GM21515 (cell line): ENCODE results near the gene CHRM1.

Experiments used
- ATAC-seq: cut with Tn5 transposase; IDR thresholded peaks from one replicate; pipeline ENCODE4 v1.9.1; 2021; ENCODE audit not compliant: unreplicated experiment

Gene CHRM1

DNA sequence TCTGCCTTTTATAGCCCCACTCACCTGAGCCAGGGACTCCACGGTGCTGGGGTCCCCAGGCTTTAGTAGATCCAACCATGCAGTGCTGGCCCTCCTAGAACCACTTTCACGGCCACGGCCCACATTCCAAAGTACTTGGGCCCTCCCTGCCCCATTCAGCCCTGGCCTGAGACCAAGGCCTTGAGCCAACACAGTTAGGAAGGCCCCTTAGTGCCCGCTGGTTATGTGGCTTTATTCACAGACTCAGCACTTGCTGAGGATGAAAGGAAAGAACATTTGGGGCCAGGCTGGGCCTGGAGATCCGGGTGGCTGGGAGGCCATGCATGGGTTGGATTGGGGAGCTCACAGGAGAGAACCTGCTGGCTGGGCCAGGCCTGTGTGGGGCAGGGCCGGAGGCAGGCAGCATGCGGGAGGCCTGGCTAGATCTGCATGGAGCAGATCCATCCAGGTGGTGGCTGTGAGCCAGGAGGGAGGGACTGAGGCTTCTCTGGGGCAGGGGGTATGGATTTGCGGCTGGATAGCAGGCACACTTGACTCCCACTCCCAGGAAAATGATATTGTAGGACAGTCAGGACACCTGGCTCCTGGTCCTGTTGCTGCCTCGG is 12.6 kb downstream of the CHRM1 start:
- no peak for ATAC-seq

DNA sequence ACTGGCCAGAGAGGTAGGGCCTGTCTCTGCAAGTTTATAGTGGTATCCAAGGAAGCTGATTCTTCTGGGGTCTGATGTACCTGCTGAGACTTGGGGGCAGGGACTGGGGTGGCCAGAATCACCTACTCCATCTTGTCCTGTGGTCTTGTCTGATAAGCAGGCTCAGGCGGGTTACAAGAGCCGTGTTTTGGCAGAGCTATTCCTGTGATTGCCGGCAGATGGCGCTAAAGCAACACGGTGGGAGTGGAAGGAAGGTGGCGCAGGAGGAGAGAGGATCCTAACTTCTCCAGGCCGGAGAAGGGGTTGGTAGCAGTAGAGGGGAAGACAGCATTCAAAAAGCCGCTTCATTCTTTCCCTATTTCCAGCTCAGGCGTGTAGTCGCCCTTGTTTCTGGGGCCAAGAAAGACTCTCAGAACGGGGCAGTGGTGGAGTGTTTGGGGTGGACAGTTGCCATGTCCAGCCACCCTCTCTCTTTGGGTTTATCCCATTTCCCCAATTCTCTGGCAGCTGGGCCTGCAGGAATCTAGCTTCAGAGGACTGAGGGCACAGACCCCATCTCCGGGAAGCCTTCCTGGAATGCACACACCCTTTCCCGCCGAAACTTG is 15.1 kb downstream of the CHRM1 start:
- ATAC-seq, result no peak

DNA sequence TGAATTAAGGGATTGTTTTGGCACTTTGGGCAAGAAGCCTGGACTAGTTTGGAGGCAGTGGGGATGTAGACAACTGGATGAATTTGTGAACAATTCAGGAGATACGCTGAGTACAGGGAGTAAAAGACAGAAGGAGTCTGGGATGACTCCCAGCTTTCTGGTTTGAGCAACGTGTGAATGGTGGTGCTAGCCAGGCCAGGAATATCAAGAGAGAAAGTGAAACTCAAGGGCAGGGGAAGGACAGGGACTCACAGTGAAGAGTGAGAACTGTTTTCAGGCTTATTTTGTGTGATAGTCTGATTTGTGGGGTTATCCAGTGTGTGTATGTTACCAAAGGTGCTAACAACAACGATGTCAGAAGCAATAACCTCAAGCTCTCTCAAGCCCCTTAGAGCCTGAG is 15.9 kb downstream of the CHRM1 start:
- no peak for ATAC-seq

DNA sequence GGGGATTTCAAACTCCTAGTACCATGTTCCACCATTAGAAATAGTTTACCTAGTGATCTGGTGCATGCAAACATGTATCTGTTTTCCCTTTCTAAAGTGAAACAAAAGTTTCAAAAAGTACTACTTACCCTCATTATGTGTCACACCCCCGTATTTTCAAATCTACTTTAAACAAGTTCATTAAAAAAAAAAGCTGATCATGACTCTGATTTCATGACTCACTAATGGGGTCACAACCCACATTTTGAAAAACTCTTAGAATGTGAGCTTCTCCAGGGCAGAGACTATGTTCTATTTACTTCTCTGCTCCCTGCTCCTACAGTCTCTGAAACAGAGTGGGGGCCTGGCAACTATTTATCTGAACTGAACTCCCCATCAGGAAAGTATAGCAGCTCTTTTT is 18.2 kb downstream of the CHRM1 start:
- no peak for ATAC-seq

DNA sequence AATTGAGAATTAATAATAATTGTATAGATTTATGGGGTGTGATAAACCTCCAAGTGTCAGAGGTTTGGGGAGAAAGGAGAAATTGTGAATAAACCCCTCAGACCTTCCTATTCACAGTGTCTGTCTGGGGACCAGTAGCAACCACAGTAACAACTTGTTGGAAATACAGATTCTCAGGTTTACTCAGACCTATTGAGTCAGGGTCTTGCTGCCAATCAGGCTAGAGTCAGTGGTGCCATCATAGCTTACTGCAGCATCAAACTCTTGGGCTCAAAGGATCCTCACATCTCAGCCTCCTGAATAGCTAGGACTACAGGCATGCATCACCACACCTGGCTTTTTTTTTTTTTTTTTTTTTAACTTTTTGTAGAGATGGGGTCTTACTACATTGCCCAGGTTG is 23.1 kb downstream of the CHRM1 start:
- ATAC-seq, result no peak

DNA sequence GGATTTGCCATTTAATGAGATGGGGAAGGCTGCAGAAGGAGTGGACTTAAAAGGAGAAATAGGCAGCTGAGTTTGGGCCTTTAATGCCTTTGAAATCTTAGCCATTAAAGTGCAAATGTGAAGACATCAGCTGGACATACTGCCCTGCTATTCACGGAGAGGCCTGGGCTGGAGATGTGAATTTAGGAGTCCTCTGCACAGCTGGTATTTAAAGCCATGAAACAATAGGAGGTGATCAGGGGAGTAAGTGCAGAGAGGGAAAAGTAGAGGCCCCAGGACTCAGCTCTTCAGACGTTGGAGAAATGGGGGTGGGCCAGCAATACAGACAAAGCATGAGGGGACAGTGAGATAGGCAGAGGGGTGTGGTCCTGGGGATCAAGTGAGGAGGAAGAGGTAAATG is 23.9 kb downstream of the CHRM1 start:
- no peak for ATAC-seq

DNA sequence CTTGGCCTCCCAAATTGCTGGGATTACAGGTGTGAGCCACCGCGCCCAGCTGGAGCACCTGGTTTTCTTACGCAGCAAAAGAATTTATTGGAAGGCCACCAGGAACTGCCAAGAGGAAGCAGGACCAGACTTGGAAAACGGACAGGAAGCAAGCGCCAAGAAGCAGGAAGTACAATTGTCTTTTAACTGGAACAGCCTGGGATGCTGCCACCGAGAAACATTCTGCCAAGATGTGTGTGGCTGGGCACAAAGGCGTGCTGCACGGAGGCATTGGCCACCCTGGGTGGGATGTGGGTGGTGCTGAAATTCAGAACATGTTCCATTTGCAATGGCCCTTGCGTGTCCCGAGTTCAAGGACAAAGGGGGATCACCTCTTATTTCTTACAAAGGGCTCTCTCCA is 25.1 kb downstream of the CHRM1 start:
- ATAC-seq, result no peak

DNA sequence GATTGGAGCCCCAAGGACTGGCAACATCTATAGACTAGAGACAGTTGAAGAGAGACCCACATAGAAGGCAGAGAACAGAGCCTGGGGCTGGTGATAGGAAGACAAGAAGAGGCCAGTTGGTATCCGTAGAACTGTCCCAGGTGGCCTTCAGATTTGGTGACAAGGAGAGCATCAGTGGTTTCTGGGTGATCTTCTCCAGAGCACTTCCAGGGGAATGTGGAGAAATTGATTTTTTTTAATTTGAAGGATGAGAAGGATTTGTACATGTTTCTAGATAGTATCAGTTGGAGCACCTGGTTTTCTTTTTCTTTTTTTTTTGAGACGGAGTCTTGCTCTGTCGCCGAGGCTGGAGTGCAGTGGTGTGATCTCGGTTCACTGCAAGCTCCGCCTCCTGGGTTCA is 25.7 kb downstream of the CHRM1 start:
- no peak for ATAC-seq

DNA sequence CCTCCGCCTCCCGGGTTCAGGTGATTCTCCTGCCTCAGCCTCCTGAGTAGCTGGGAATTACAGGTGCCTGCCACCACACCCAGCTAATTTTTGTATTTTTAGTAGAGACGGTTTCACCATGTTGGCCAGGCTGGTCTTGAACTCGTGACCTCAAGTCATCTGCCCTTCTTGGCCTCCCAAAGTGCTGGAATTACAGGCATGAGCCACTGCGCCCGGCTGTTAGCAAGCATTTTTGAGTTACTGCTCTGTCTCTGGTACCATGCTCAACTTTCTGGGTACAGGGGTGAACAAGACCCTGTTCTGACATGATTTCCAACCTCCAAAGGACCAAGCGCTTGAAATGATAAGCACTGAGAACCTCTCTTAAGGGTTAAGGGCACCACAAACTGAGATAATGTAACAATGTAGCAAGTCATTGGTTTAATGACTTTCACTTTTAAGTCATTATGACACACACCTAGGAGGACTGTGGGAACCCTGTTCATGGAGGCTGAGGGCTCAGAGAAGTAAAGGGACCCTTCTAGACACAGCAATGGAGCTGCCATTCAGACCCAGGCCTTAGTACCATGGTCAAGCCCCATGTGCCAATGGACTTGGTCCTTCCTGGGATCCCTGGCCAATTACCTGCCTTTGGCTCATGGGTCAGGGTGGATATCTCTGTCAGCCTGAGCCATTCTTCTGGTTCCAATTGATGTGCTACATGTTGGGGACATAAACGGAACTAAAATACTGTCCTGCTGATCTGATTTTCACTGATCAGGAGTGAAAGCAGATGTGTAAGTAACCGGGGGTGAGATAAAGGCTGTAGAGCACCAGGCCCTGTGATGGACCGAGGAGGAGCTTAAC is 28.9 kb downstream of the CHRM1 start:
- ATAC-seq, result no peak

DNA sequence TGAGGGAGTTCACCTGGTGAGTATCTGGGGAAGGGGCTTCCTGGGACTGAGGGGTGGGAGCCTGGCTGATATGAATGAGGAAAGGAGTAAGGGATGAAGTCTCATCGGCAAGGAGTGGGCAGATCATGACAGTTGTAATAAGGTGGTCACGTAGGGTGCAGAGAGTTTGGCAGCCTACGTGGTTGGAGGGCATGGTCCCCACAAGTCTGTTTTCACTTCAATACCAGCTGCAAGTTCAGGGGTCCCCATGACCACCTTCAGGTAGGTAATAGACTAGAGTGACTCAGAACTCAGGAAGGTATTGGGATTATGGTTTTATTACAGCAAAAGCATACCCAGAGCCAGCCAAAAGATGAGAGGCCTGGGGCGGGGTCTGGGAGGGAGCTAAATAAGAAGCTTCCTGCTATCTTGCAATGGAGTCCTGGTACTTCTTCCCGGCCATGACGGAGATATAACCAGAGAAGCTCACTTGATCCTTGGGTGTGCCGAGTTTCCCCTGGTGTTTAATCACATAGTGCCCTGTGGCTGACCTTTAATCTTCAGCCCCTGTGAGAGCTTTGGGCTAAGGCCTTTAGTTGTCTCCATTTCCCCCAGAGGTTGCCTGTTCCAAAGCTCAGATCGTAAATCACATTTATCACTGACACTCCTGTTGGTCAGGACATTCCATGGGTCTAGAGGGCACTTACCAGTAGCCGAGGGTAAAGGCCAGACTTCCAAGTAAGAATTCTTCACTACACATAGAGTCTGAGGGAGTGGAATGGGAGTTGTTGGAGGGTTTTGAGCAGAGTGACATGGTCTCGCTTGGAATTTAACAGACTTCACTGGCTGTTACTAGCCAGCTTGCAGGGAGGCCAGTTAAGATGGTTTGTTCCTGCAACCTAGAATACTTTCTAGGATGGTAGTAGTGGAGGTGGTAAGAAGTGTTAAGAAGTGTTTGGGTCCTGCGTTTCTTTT is 31.4 kb downstream of the CHRM1 start:
- ATAC-seq, result no peak

DNA sequence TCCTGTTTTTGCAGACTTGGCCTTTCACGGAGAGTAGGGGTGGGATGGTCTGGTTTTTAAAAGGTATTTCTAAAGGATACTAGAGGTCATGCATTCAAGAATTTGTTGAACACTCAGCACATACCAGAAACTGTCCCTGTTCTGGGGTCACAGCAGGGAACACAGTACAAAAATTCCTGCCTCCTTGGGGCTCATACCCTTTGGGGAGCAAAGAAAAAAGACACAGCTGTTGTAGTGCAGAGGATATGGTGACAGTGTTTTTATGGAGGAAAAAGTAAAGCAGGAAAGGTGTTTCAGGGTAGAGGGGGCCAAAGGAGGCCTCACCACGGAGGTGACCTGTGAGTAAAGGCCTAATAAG is 32.1 kb downstream of the CHRM1 start:
- ATAC-seq, result no peak

DNA sequence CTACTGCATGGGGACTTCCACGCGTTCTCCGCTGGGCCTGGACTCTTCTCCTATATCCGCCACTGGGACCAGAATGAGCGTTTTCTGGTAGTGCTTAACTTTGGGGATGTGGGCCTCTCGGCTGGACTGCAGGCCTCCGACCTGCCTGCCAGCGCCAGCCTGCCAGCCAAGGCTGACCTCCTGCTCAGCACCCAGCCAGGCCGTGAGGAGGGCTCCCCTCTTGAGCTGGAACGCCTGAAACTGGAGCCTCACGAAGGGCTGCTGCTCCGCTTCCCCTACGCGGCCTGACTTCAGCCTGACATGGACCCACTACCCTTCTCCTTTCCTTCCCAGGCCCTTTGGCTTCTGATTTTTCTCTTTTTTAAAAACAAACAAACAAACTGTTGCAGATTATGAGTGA is 32.8 kb downstream of the CHRM1 start:
- ATAC-seq, result no peak

DNA sequence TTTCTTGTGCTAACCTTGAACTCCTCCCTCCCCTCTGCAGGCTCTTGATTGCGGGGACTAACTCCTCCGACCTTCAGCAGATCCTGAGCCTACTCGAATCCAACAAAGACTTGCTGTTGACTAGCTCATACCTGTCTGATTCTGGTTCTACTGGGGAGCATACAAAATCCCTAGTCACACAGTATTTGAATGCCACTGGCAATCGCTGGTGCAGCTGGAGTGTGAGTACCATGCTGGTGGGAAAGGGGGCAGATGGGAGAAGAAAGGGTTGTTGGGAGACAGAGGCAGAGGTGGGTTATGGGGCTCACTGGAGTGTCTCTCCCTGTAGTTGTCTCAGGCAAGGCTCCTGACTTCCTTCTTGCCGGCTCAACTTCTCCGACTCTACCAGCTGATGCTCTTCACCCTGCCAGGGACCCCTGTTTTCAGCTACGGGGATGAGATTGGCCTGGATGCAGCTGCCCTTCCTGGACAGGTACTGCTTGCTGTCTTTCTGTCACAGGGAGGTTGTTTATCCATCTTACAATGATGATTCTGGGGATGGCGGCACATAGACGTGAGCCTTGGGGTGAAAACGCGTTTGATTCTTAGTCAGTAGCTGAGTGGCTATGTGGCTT is 35.9 kb downstream of the CHRM1 start:
- no peak for ATAC-seq

DNA sequence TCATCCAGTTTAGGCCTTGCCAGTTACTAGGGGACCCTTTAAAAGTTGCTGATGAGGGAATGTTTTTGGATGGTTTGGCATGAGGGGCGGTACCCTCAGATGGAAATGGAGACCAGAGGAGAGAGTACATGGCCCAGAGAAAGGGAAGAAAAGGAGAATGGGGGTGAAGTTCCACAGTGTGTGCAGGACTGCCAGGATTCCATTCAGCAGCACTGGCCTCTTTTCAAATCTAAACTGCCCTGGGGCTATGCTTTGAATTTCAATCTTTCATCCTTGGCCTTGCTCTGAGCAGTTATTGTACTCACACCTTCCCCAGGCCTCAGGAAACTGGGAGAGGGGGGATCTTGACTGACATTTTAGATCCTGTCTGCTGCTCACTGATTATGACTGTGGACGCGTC is 37.5 kb downstream of the CHRM1 start:
- ATAC-seq, result no peak

DNA sequence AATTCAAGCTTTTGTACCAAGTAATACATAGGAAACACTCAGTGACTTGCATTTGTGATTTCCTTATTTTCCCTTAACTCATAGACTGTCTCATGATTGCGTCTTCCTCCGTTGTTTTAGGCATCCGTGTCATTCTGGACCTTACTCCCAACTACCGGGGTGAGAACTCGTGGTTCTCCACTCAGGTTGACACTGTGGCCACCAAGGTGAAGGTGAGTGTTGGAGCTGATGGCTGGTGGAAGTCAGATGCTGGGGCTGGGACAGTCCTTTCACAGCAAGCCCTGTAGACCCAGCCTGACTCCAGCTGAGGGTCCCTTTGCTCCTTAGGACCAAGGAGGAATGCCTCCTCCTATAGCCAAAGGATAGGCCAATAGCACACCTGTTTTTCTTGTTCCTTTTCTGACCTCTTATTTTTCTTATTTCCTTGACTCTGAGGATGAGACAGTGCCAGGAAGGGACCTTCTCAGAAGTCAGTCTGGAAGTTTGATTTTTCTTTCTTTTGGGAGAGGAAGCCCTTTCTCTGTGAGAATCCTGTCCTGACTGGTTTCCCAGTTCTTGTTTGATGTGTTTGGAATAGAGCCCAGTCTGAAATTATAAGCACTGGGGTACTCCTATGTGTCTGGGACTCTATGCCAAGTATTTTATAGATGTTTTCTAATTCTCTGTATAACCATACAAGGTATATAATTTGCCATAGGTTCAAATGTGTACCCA is 38.2 kb downstream of the CHRM1 start:
- no peak for ATAC-seq

DNA sequence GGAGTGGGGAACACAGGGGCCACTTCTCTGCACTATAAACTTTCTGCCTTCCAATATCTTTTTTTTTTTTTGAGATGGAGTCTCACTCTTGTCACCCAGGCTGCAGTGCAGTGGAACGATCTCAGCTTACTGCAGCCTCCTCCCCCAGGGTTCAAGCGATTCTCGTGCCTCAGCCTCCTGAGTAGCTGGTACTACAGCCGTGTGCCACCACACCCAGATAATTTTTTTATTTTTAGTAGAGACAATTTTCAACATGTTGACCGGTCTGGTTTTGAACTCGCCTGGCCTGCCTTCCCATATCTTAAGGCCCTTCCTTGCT is 38.8 kb downstream of the CHRM1 start:
- ATAC-seq, result no peak

DNA sequence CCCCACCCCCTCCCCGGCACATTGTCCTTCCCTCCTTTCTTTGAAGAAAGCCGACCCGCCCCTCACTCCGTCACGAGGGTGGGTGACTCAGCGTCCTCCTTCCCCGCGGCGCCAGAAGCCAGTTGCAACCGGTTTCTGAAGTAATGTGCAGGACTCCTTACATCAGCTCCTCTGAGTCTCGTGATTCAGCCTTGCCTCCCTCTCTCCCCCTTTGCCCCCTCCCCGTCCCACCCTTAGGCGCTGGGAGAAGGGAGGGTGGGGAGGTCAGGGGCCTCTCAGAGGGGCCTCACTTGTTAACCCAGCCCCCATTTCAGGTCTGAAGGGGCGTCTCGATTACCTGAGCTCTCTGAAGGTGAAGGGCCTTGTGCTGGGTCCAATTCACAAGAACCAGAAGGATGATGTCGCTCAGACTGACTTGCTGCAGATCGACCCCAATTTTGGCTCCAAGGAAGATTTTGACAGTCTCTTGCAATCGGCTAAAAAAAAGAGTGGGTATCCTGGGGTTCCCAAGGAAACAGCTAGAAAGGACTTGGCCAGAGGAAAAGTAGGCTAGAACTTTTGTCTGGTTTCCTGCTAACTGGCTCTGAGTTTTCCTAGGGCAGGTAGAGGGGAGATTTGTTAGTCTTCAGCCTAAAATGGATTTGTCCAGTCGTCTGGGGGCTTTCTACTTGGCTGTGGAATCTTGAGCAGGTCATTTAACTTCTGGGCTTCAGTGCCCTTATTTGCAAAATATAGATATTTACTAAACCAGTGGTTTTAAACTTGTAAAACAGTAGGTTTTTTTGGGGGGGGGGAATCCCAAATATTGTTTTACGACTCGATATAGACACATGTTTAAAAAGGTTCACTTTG is 39.4 kb downstream of the CHRM1 start:
- ATAC-seq, result peak; percentile 39

DNA sequence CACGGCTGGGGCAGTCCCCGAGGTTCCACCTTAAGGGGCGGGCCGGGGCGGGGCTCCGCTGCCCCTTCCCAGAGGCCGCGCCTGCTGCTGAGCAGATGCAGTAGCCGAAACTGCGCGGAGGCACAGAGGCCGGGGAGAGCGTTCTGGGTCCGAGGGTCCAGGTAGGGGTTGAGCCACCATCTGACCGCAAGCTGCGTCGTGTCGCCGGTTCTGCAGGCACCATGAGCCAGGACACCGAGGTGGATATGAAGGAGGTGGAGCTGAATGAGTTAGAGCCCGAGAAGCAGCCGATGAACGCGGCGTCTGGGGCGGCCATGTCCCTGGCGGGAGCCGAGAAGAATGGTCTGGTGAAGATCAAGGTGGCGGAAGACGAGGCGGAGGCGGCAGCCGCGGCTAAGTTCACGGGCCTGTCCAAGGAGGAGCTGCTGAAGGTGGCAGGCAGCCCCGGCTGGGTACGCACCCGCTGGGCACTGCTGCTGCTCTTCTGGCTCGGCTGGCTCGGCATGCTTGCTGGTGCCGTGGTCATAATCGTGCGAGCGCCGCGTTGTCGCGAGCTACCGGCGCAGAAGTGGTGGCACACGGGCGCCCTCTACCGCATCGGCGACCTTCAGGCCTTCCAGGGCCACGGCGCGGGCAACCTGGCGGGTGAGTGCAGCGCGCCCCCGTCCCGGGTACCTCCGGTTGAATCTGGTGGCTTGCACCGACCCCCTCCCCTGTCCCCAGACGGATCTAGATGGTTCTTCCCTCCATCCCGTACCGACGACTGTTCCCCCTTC is 40.2 kb downstream of the CHRM1 start, which contains the start of gene SLC3A2:
Gene SLC3A2 (plus strand): TSS at position 94 of the 776 bp plus-strand sequence. CDS start 128 bp downstream, at position 222.
- ATAC-seq, result peak; percentile 58
